GM18951 (cell line): ENCODE results near the gene GZF1.

Experiments
- POLR2A ChIP-seq: IDR thresholded peaks from 4 replicates; pipeline ENCODE4 v1.6.1; 2011; ENCODE audit warnings: mild to moderate bottlenecking; ENCODE audit not compliant: insufficient read length, insufficient read depth; ENCODE audit errors: extremely low read depth
- in situ Hi-C: fragments of 300-500 bp; cut with MboI; formaldehyde crosslinking; loops from one replicate; pipeline ENCODE4 v1.12.0; 2022; ENCODE audit warnings: low sequenced_read_pairs, mixed read lengths, inconsistent platforms; ENCODE audit not compliant: unreplicated experiment

The GZF1 gene

DNA sequence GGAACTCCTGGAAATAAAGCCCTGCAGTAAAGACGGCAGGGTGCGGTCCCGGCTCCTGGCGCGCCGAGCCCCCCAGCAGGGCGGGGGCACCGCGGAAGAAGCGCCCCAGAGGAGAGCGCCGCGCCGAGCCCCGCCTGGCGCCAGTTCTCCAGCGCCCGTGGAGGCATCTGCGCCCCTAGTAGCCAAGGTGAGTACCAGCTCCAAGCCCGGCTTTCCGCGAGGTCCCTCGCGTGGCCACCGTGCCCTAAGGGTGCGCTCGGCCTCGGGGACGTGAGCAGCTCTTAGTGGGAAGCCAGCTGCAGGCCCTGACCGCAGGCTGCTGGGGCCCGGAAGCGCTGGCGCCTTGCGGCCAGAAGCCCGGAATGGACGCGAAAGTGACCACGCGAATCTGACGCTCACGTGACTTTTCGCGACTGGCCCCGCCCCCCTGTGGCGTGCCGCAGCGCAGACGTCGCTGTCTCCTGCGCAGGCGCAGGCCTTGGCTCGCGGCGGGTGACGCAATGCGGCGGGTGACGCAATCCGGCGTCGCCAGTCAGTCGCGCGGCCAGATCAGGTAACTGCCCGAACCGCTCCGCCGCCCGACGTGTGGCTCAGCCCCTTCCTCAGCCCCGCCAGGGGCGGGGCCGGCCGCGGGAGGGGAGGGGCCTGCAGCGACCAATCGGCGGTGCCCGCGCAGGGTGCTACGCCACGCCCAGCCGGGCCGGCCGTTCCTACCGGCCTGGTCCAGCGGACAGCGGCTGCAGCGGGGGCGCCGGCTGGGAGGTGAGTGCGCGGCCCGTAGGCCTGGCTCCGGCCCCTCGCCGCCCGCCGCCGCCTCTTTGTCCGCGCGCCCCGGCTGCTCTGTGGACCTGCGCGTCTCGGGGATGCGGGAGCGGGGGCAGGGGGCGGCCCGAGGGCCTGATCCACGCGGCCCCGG lies at the start of gene GZF1:
Gene GZF1, plus strand, starts transcription at position 707 of the 916 bp plus-strand sequence. CDS start 2,202 bp downstream, outside the sequence.
- TF ChIP-seq POLR2A = peak; percentile 92
- in situ Hi-C loops = no loop called here

GRCh38 chr20:23313271-23313670 lies 48.7 kb upstream of the GZF1 start:
- in situ Hi-C loops = no loop called here
- no peak for TF ChIP-seq POLR2A

DNA sequence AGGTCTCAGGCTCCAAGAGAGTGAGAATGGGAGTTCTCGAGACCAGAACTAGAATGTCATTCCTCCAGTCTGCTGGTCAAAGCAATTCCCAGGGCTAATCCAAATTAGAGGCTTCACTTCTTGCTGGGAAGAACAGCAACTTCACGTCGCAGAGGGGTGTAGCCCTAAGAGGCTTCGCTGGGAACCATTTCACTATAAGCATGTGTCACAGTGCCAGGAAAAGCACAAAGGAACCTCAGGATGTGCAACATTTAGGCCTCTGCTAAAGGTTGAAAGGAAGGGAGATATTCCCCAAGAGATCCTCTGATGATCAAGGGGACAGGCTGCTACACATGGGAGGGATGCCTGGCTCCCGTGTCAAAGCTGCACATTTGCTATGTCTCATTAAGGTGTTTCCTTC lies 47.3 kb upstream of the GZF1 start:
- TF ChIP-seq POLR2A = no peak
- in situ Hi-C loops = no loop called here

GRCh38 chr20:23315099-23315498 lies 46.9 kb upstream of the GZF1 start:
- in situ Hi-C loops = no loop called here
- TF ChIP-seq POLR2A = no peak

DNA sequence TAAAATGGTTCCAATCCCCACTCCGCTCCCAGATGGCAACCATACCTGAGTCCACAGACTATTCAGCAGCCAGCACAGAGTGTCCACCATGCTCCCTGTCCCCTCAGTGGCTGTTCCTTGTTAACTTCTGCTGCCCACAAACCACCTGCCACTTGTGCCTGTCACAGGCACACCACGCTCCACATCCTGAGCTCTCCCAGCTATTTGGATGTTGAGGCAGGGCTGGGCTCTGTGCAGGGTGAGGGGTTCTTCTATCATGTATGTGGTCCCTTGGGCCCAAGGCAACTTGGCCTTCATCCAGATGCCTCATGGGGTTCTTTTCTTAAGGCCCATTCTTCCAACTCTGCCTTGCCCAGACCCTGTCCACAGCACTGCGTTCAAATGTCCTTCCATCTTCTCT lies 45.4 kb upstream of the GZF1 start:
- TF ChIP-seq POLR2A = no peak
- in situ Hi-C loops = no loop called here

- no peak for TF ChIP-seq POLR2A
- in situ Hi-C loops = no loop called here
Observed at GRCh38 chr20:23317081-23317480, 44.9 kb upstream of the GZF1 start.

DNA sequence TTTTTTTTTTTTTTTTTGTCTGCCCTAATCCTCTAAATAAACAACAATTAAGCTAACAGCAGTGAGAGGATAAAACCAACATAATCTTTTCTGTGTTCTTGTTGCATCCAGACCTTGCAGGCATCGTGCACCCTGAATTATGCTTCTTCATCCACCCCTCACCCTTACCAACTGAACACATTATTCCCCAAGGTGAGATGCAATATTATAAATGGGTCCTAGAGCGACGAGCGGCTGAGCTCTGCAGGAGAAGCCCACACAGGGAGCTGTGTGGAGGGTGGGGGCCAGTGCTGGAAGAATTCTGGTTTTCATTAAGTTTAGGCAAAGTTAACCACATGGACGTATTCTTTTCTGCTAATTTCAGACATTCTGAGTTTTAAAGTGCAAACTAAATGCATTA lies 43.6 kb upstream of the GZF1 start:
- TF ChIP-seq POLR2A = no peak
- in situ Hi-C loops = no loop called here

DNA sequence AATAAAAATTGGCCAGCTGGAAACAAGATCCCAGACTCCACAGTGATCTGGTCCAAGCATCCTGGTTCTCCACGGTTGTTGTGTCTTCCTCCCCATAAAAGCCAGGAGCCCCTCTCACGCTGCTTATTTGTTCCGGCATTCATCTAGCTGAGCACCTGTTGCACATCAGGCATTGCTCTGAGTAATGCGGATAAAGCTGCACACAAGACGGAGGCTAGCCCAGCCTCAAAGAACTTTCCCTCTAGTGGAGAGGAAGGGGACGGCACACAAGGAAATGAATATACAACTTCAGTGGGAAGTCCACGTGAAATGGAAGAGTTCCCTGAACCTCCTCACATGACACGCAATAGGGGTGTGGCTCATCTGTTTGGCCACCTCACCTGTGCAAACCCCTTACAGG lies 41.7 kb upstream of the GZF1 start:
- in situ Hi-C loops = no loop called here
- no peak for TF ChIP-seq POLR2A

DNA sequence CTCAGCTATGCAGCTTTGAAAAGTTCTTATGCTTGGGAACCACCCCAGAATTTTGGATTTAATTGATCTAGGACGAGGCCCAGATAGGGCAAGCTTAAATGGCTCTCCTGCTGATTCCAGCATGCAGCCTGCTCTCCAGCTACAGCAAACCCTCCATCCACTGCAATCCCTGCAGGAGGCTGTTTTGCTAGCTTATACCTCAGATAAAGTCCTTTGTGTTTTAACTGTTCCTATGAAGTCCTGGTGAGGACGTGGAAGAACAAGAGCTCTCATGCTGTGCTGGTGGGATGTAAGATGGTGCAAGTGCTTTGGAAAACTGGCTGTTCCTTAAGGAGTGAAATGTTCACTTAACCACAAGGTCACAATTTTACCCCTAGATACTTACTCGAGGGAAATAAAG lies 36.9 kb upstream of the GZF1 start:
- in situ Hi-C loops = no loop called here
- no peak for TF ChIP-seq POLR2A

GRCh38 chr20:23326774-23327173 lies 35.2 kb upstream of the GZF1 start:
- no peak for TF ChIP-seq POLR2A
- in situ Hi-C loops = no loop called here

- in situ Hi-C loops = no loop called here
- no peak for TF ChIP-seq POLR2A
Observed at GRCh38 chr20:23327617-23328333, 34.2 kb upstream of the GZF1 start.

DNA sequence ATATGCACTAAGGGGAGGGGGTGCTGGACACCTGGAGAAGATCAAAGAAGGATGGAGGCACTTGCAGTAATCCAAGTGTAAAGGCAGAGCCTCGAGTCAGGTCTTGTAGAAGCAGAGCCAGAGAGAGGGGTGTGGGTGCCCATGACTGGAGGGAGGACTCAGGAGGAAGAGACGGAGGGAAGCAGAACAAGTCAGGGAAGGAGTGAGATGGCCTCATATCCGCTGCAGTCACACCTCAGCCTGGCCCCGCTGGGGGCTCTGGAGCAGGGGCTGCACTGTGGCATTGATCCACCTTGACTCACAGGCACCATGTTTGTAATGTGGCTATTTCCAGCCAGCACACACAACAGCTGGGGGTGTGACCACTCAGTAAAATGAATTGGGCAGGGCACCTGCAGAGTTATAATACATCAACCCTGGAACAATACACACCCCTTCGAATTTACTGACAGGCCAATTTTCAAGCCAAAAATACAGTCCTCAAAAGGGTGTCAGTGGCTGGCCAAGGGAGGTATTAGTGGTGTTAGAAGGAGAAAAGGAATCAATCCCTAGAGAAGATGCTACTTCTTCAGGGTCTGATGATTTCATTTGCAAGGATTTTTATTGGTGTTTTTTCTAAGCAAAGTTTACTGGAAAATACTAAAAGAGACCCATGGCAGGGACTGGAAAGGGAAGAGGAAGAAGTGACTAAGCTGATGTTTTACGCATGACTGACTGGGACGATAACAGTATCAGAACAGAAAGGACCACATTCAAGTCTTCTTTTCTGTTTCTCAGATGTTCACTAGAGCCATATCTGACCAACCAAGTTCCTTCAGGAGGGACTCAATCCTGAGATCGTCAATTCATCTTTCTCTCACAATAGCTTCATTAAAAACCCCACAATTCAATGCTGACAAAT lies 30.3 kb upstream of the GZF1 start:
- in situ Hi-C loops = no loop called here
- TF ChIP-seq POLR2A = no peak

DNA sequence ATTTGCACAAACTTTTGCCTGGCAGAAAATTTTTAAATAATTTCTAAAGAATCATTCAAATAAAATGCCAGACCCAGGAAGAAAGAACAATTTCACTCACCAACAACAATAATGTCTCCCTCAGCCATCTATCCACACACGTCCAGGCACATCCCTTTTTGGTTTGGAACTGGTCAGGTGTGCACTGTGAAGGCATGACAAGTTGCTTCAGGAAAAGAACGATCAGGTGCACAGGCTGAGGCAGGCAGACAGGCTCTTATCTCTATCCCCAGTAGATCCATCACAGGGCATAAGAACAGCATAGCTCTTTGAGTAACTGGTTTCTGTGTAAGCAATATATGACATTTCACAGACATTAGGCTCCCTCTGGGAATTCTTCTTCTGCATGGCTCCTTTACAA lies 29.5 kb upstream of the GZF1 start:
- in situ Hi-C loops = no loop called here
- TF ChIP-seq POLR2A = no peak
